ENCODE data around the gene LCN6. TPM values are rescaled to one million over a fixed set of nuclear protein-coding genes. Genes with fewer than 3 reads are reported as not detected.

Gene LCN6
- total RNA-seq, 2 experiments from 2014 or later = not detected

DNA sequence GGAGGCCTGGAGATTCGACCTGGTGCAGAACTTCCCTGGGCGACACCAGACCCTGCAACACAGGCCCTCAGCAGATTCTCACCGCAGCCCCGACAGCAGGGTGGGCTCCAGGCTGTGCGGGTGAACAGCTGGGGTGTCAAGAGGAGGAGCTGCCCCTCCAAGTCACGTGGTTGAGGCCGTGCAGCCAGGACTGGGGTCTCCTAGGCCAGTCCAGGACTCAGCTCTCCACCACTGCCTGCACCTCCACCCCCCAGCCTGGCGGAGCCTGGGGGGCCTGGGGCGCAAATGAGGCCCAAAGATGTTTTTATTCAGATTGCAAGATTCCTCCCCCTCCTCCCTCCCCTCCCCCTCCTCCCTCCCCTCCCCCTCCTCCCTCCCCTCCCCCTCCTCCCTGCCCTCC lies 51.8 kb downstream of the LCN6 start:
- ATAC-seq (ENCODE audit: low read depth) (no peak), DNase-seq (no peak)
- POLR2A ChIA-PET = interaction anchor here (0.6 kb wide), 1 partner anchor 32 kb away, joined by 3 read pairs; no protein-coding TSS in a partner anchor
- peaks cover 16% of the 10 kb centered on the region for H3K27me3 Mint-ChIP-seq
- peaks cover 14% of the 10 kb centered on the region for H3K4me1 Mint-ChIP-seq
- no peaks in the 10 kb centered on the region for H3K9me3 Mint-ChIP-seq
- no peak overlapping the region for H3K27ac Mint-ChIP-seq
- H3K36me3 Mint-ChIP-seq = no peaks in the 10 kb centered on the region
- H3K4me3 Mint-ChIP-seq = no peak overlapping the region

DNA sequence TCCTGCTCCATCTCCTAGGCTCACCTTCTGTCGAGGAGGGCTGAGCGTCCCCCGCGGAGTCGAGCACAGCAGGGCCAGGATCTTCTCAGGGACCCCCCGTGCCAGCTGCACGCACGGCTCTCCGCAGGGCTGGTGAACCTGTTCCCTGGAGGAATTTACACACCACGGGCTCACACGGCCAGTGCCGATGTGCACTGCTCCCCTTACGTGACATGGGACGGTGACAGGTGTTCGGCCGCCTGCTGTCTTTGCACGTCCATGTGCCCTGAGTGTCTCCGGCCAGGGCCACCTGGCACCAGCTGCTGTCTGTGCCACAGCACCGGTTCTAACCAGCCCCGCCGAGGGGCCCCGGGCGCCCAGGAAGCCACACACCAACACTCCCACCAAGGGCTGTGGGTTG lies 52.4 kb downstream of the LCN6 start:
- Mint-ChIP-seq H3K9me3 (no peaks in the 10 kb centered on the region), H3K27me3 (peaks cover 16% of the 10 kb centered on the region), H3K27ac (no peak overlapping the region), H3K4me1 (peaks cover 10% of the 10 kb centered on the region), H3K36me3 (no peaks in the 10 kb centered on the region), H3K4me3 (no peak overlapping the region)
- DNase-seq (no peak), ATAC-seq (ENCODE audit: low read depth) (no peak)
- POLR2A ChIA-PET = interaction anchor here (0.6 kb wide), 1 partner anchor 32 kb away, joined by 3 read pairs; no protein-coding TSS in a partner anchor

DNA sequence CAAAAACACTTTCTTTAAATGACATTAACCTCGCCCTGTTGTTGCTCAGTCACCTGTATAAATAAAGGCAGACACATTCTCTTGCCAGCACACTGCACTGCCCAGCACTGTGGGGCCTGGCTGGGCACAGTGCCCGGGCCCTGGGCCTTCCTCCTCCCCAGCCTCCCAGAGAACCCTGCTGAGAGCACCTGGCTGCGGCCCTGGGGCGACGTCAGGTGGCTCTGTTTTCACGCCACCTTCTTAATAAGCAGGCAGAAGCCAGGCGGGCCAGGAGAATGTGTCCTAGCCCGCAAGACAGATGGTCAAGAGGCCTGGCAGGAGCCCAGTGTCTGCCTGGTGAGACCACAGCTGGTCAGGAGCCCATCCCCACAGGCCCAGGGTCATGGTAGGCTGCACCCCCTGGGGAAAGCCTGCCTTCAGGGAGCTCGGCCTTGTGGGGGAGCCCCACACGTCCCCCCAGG lies 52.9 kb downstream of the LCN6 start:
- Mint-ChIP-seq H3K4me3 (no peak overlapping the region), H3K27me3 (peaks cover 16% of the 10 kb centered on the region), H3K36me3 (no peaks in the 10 kb centered on the region), H3K9me3 (no peaks in the 10 kb centered on the region), H3K4me1 (peaks cover 8% of the 10 kb centered on the region), H3K27ac (no peak overlapping the region)
- DNase-seq (no peak), ATAC-seq (ENCODE audit: low read depth) (no peak)
- POLR2A ChIA-PET = no interaction called here

DNA sequence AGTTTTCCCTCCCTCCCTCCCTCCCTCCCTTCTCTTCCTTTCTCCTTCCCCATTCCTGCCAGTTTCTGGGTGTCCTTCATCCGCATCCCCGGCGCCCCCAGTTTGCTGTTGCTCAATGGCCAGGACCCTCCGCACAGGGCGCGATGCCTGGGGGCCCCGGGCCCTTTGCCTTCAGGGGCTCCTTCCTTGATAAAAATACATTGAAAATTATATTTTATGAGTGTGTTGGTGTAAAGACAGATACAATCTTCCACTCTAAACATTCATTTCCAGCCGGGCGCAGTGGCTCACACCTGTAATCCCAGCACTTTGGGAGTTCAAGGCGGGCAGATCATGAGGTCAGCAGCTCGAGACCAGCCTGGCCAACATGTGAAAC lies 53.5 kb downstream of the LCN6 start:
- Mint-ChIP-seq H3K36me3 (no peaks in the 10 kb centered on the region), H3K4me1 (peaks cover 4% of the 10 kb centered on the region), H3K27me3 (peaks cover 16% of the 10 kb centered on the region), H3K9me3 (no peaks in the 10 kb centered on the region), H3K4me3 (no peak overlapping the region), H3K27ac (no peak overlapping the region)
- DNase-seq (no peak), ATAC-seq (ENCODE audit: low read depth) (no peak)
- POLR2A ChIA-PET = interaction anchor here (0.6 kb wide), 1 partner anchor 31 kb away, joined by 3 read pairs; no protein-coding TSS in a partner anchor

DNA sequence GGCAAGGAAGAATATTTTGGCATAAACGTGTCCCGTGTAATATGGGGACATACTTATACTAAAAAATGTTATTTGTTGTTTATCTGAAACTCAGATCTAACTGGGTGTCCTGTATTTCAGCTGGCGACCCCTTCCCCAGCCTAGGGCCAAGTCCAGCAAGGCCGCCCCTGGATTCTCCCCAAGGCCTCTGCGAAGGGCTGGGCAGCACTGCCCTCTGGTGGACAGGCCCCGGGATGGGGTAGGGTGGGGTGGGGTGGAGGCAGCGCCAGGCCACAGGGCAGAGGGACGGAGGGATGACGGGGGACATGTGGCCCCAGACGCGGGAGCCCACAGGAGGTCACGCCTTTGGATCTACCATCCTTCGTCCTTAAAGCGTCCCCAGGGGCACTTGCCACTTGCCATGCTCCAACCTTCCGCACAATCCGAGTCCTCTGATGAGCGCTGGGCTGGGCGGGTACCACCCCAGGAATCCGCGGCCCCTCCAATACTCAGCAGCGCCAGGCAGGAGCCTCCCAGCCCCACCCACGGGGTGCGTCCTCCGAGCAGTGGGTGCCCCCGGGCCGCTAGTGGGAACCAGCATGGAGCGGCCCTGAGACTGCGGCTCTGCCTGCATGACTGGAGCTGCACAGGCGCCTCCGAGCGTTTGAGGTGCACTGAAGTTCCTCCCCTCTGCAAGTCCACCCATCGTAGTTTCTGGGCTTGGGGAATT lies 54.0 kb downstream of the LCN6 start:
- no peak overlapping the region for H3K27ac Mint-ChIP-seq
- POLR2A ChIA-PET = interaction anchor here (0.6 kb wide), 1 partner anchor 32 kb away, joined by 3 read pairs; no protein-coding TSS in a partner anchor
- H3K4me1 Mint-ChIP-seq = peaks cover 4% of the 10 kb centered on the region
- H3K4me3 Mint-ChIP-seq = no peak overlapping the region
- DNase-seq = peak; percentile 62
- no peaks in the 10 kb centered on the region for H3K9me3 Mint-ChIP-seq
- H3K36me3 Mint-ChIP-seq = no peaks in the 10 kb centered on the region
- peaks cover 16% of the 10 kb centered on the region for H3K27me3 Mint-ChIP-seq
- ATAC-seq (ENCODE audit: low read depth) = no peak

Small RNA genes within 50 kb of the gene (microRNA-seq; reads per million reads assigned to microRNA genes)
- not detected for gene MIR6722

Other genes starting within 250 kb of the LCN6 start
- 10 to 100 TPM; 67.0 to 70.2 TPM for gene NOTCH1, start 202.5 kb downstream of the LCN6 start, total RNA-seq
- gene EGFL7, start 85.6 kb downstream of the LCN6 start, total RNA-seq = 1 to 10 TPM in 1 of 2 experiments, under 1 TPM in 1; 1.00 to 1.1 TPM
- gene AGPAT2, start 61.1 kb downstream of the LCN6 start, total RNA-seq = 10 to 100 TPM; 21.6 to 24.8 TPM
- under 1 TPM in 1 of 2 experiments, not detected in 1; 0.11 TPM for gene DIPK1B, start 36.0 kb downstream of the LCN6 start, total RNA-seq
- gene LCN10, start 5.6 kb downstream of the LCN6 start, total RNA-seq = 1 to 10 TPM in 1 of 2 experiments, under 1 TPM in 1; 1.00 to 1.0 TPM
- gene LCN8, start 9.7 kb upstream of the LCN6 start, total RNA-seq = not detected
- not detected for gene LCN15, start 16.0 kb upstream of the LCN6 start, total RNA-seq
- gene TMEM141, start 42.8 kb upstream of the LCN6 start, total RNA-seq = 10 to 100 TPM; 37.5 to 43.6 TPM
- gene CCDC183, start 47.8 kb upstream of the LCN6 start, total RNA-seq = 1 to 10 TPM; 1.7 to 2.2 TPM
- 10 to 100 TPM; 91.1 to 98.4 TPM for gene RABL6, start 59.4 kb upstream of the LCN6 start, total RNA-seq
- gene AJM1, start 94.0 kb upstream of the LCN6 start, total RNA-seq = 1 to 10 TPM; 6.6 to 6.7 TPM
- 10 to 100 TPM; 80.5 to 89.0 TPM for gene PHPT1, start 100.9 kb upstream of the LCN6 start, total RNA-seq
- gene MAMDC4, start 103.8 kb upstream of the LCN6 start, total RNA-seq = 10 to 100 TPM; 16.6 to 18.0 TPM
- 100 to 1,000 TPM; 289 to 297 TPM for gene EDF1, start 117.8 kb upstream of the LCN6 start, total RNA-seq
- 10 to 100 TPM; 44.0 to 52.1 TPM for gene TRAF2, start 138.0 kb upstream of the LCN6 start, total RNA-seq
- gene FBXW5, start 196.2 kb upstream of the LCN6 start, total RNA-seq = 100 to 1,000 TPM; 103 to 104 TPM
- 1 to 10 TPM; 1.5 to 3.6 TPM for gene C8G, start 196.7 kb upstream of the LCN6 start, total RNA-seq
- gene LCN12, start 203.7 kb upstream of the LCN6 start, total RNA-seq = 1 to 10 TPM in 1 of 2 experiments, under 1 TPM in 1; 0.91 to 1.1 TPM
- gene PTGDS, start 229.0 kb upstream of the LCN6 start, total RNA-seq = 1 to 10 TPM; 1.3 to 3.3 TPM
- gene LCNL1, start 234.5 kb upstream of the LCN6 start, total RNA-seq = under 1 TPM; 0.33 to 0.48 TPM
- 10 to 100 TPM; 93.4 to 97.2 TPM for gene PAXX, start 243.9 kb upstream of the LCN6 start, total RNA-seq
- gene CLIC3, start 248.0 kb upstream of the LCN6 start, total RNA-seq = 10 to 100 TPM; 13.3 to 14.7 TPM

All from activated naive CD8-positive, alpha-beta T cell treated with anti-CD3 and anti-CD28 coated beads, Interleukin-2, amount 10 ng/mL, durations not matched to agents 7 days and 5 days (primary cell).